ENCODE data around the gene TIMELESS.

Gene TIMELESS

GRCh38 chr12:56448860-56449621, at the start of gene TIMELESS:
TSS of gene TIMELESS (minus strand) at chr12:56449426. CDS start at chr12:56434170, 15,256 bp downstream.
- TF ChIP-seq GATA3 (IDR thresholded peaks at IDR 0.05; ENCODE audit: low read depth, low read length) = no peak
- no peak; the same call in 1 of the 2 replicates for TF ChIP-seq GATA2 (IDR thresholded peaks at IDR 0.05; ENCODE audit: low read depth, low read length)

- TF ChIP-seq GATA2 (IDR thresholded peaks at IDR 0.05; ENCODE audit: low read depth, low read length) = no peak
- no peak for TF ChIP-seq GATA3 (IDR thresholded peaks at IDR 0.05; ENCODE audit: low read depth, low read length)
Observed at GRCh38 chr12:56490360-56490759, 41.1 kb upstream of the TIMELESS start.

GRCh38 chr12:56488041-56488955, 39.1 kb upstream of the TIMELESS start, which contains the start of gene GLS2:
TSS of gene GLS2 (minus strand) at chr12:56488161. CDS start at chr12:56488118, 43 bp downstream.
- TF ChIP-seq GATA3 (IDR thresholded peaks at IDR 0.05; ENCODE audit: low read depth, low read length) = no peak
- TF ChIP-seq GATA2 (IDR thresholded peaks at IDR 0.05; ENCODE audit: low read depth, low read length) = no peak

- no peak for TF ChIP-seq GATA2 (IDR thresholded peaks at IDR 0.05; ENCODE audit: low read depth, low read length)
Observed at GRCh38 chr12:56487448-56488040, 38.3 kb upstream of the TIMELESS start.

GRCh38 chr12:56486694-56487093, 37.5 kb upstream of the TIMELESS start:
- no peak for TF ChIP-seq GATA3 (IDR thresholded peaks at IDR 0.05; ENCODE audit: low read depth, low read length)
- no peak for TF ChIP-seq GATA2 (IDR thresholded peaks at IDR 0.05; ENCODE audit: low read depth, low read length)

GRCh38 chr12:56484566-56484965, 35.3 kb upstream of the TIMELESS start:
- no peak for TF ChIP-seq GATA3 (IDR thresholded peaks at IDR 0.05; ENCODE audit: low read depth, low read length)
- TF ChIP-seq GATA2 (IDR thresholded peaks at IDR 0.05; ENCODE audit: low read depth, low read length) = no peak

GRCh38 chr12:56479625-56480024, 30.4 kb upstream of the TIMELESS start:
- TF ChIP-seq GATA3 (IDR thresholded peaks at IDR 0.05; ENCODE audit: low read depth, low read length) (no peak), GATA2 (IDR thresholded peaks at IDR 0.05; ENCODE audit: low read depth, low read length) (no peak)

- TF ChIP-seq GATA3 (IDR thresholded peaks at IDR 0.05; ENCODE audit: low read depth, low read length) (no peak), GATA2 (IDR thresholded peaks at IDR 0.05; ENCODE audit: low read depth, low read length) (no peak)
Observed at GRCh38 chr12:56477521-56478225, 28.4 kb upstream of the TIMELESS start.

- no peak for TF ChIP-seq GATA2 (IDR thresholded peaks at IDR 0.05; ENCODE audit: low read depth, low read length)
- TF ChIP-seq GATA3 (IDR thresholded peaks at IDR 0.05; ENCODE audit: low read depth, low read length) = no peak
Observed at GRCh38 chr12:56476972-56477432, 27.8 kb upstream of the TIMELESS start.

- TF ChIP-seq GATA2 (IDR thresholded peaks at IDR 0.05; ENCODE audit: low read depth, low read length) = no peak
- TF ChIP-seq GATA3 (IDR thresholded peaks at IDR 0.05; ENCODE audit: low read depth, low read length) = no peak
Observed at GRCh38 chr12:56476143-56476542, 26.9 kb upstream of the TIMELESS start.

GRCh38 chr12:56474389-56474788, 25.2 kb upstream of the TIMELESS start:
- TF ChIP-seq GATA3 (IDR thresholded peaks at IDR 0.05; ENCODE audit: low read depth, low read length) (no peak), GATA2 (IDR thresholded peaks at IDR 0.05; ENCODE audit: low read depth, low read length) (no peak)

- no peak for TF ChIP-seq GATA3 (IDR thresholded peaks at IDR 0.05; ENCODE audit: low read depth, low read length)
- TF ChIP-seq GATA2 (IDR thresholded peaks at IDR 0.05; ENCODE audit: low read depth, low read length) = no peak
Observed at GRCh38 chr12:56469007-56469930, 20.0 kb upstream of the TIMELESS start.
